Measurements from ENCODE around the gene UBXN11.
"Not testable (repeated sequence)": the region's sequence is repeated elsewhere in the genome, so short reads cannot be mapped to it uniquely, and the experiment has no call there.

UBXN11 gene

GRCh38 chr1:26300578-26301275 is 5.7 kb downstream of the UBXN11 start:
- no peak for DNase-seq

GRCh38 chr1:26297791-26298124 is 8.7 kb downstream of the UBXN11 start:
- no peak for DNase-seq

GRCh38 chr1:26297057-26297790 is 9.2 kb downstream of the UBXN11 start:
- DNase-seq = no peak

GRCh38 chr1:26296340-26297056 is 9.9 kb downstream of the UBXN11 start:
- DNase-seq = no peak

- no peak for DNase-seq
Observed at GRCh38 chr1:26295194-26296138, 11.0 kb downstream of the UBXN11 start.

GRCh38 chr1:26293911-26294463 is 12.4 kb downstream of the UBXN11 start:
- no peak for DNase-seq

GRCh38 chr1:26292735-26293134 is 13.7 kb downstream of the UBXN11 start:
- DNase-seq = not testable (repeated sequence)

- DNase-seq = no peak
Observed at GRCh38 chr1:26291939-26292338, 14.5 kb downstream of the UBXN11 start.

GRCh38 chr1:26291433-26291832 is 15.0 kb downstream of the UBXN11 start:
- no peak for DNase-seq

- DNase-seq = no peak
Observed at GRCh38 chr1:26290882-26291261, 15.6 kb downstream of the UBXN11 start.

- DNase-seq = no peak
Observed at GRCh38 chr1:26290122-26290881, 16.1 kb downstream of the UBXN11 start.

GRCh38 chr1:26289158-26290059 is 17.0 kb downstream of the UBXN11 start:
- no peak for DNase-seq

GRCh38 chr1:26288311-26288941 is 18.0 kb downstream of the UBXN11 start:
- no peak for DNase-seq

GRCh38 chr1:26287811-26288210 is 18.6 kb downstream of the UBXN11 start:
- DNase-seq = no peak

- no peak for DNase-seq
Observed at GRCh38 chr1:26287033-26287711, 19.3 kb downstream of the UBXN11 start.

GRCh38 chr1:26286064-26286416 is 20.4 kb downstream of the UBXN11 start:
- no peak for DNase-seq

GRCh38 chr1:26285366-26286063 is 20.9 kb downstream of the UBXN11 start:
- DNase-seq = no peak

- no peak for DNase-seq
Observed at GRCh38 chr1:26284597-26285347, 21.7 kb downstream of the UBXN11 start.

Data from right forelimb (tissue), 1 donor.